Esophagus muscularis mucosa (tissue), 4 donors: ENCODE data around the gene SP8. TPM values are rescaled to one million over a fixed set of nuclear protein-coding genes. Genes with fewer than 3 reads are reported as not detected.

Source experiments
- DNase-seq: peaks from one replicate; pipeline ENCODE4 v3.0.0-alpha.2; 2017; ENCODE audit errors: extremely low spot score
- H3K27ac ChIP-seq, 4 donors: fragments of 200-600 bp; sonication (generic); replicated peaks in 1 of 4; 1 replicate in 3 of 4; 2 replicates in 1 of 4; pipeline ENCODE4 v1.5.1; 2016 to 2019; ENCODE audit warnings: mild to moderate bottlenecking in 1 of 4
- H3K27me3 ChIP-seq, 4 donors: fragments of 200-600 bp; sonication (generic); one replicate each; pipeline versions ENCODE4 v1.5.1 to v1.6.0; 2016 to 2019
- H3K36me3 ChIP-seq, 4 donors: fragments of 200-600 bp; sonication (generic); one replicate each; pipeline ENCODE4 v1.5.1; 2016 to 2019
- H3K4me1 ChIP-seq, 4 donors: fragments of 200-600 bp; sonication (generic); one replicate each; pipeline ENCODE4 v1.5.1; 2016 to 2019
- H3K4me3 ChIP-seq, 4 donors: fragments of 200-600 bp; sonication (generic); 1 replicate in 2 of 4; 2 replicates in 2 of 4; pipeline ENCODE4 v1.5.1; 2016 to 2019; ENCODE audit warnings: mild to moderate bottlenecking in 4 of 4, moderate library complexity in 1 of 4
- H3K9me3 ChIP-seq, 4 donors: fragments of 200-600 bp; sonication (generic); 1 replicate in 3 of 4; 2 replicates in 1 of 4; pipeline ENCODE4 v1.5.1; 2016 to 2019
- CTCF ChIP-seq, 3 experiments: fragments of 200-600 bp in 2 of 3; fragments of 450-650 bp in 1 of 3; sonication (generic) in 2 of 3; IDR thresholded peaks; one replicate each; pipeline ENCODE4 v1.5.1; 2017 to 2019; ENCODE audit warnings: antibody characterized with exemption in 3 of 3, mild to moderate bottlenecking in 2 of 3, moderate library complexity in 1 of 3
- EP300 ChIP-seq: sonication (generic); formaldehyde crosslinking; IDR thresholded peaks from one replicate; pipeline ENCODE4 v1.6.1; 2017; ENCODE audit warnings: antibody characterized with exemption
- POLR2A ChIP-seq: fragments of 450-650 bp; IDR thresholded peaks from one replicate; pipeline ENCODE4 v1.6.1; 2017; ENCODE audit warnings: antibody characterized with exemption, moderate library complexity, mild to moderate bottlenecking, low read depth
- POLR2AphosphoS5 ChIP-seq, 2 donors: sonication (generic); formaldehyde crosslinking; IDR thresholded peaks; one replicate each; pipeline ENCODE4 v1.6.1; 2017; ENCODE audit warnings: antibody characterized with exemption in 2 of 2
- WGBS: methylation state at CpG from one replicate; pipeline ENCODE4 v1.1.5; 2018; 5-methylcytosine and 5-hydroxymethylcytosine counted together
- intact Hi-C: fragments of 100-400 bp; cut with DNase I; formaldehyde crosslinking; loops from one replicate; pipeline ENCODE4 v1.15.1; 2023
- total RNA-seq, 4 donors: library from RNA; depleted of rRNA; stranded (reverse); fragments of >200 nt; gene quantifications; one replicate each; pipeline versions ENCODE4 v1.1.0 to v1.2.1, GENCODE V29; 2016

SP8 gene
- total RNA-seq, 4 donors from 2014 or later, result not detected

GRCh38 chr7:20749906-20750305, 36.8 kb downstream of the SP8 start:
- 69% methylated on average over 1 of the region's 1 CpG for WGBS
- Histone ChIP-seq H3K4me1 (no peaks in the 10 kb centered on the region), H3K27ac (no peak overlapping the region), H3K9me3 (no peaks in the 10 kb centered on the region), H3K27me3 (no peaks in the 10 kb centered on the region), H3K36me3 (no peaks in the 10 kb centered on the region), H3K4me3 (no peak overlapping the region)
- TF ChIP-seq POLR2A (no peak), CTCF (IDR thresholded peaks at IDR 0.05) (no peak), POLR2AphosphoS5 (IDR thresholded peaks at IDR 0.05) (no peak), EP300 (no peak)
- intact Hi-C loops, result no loop called here
- no peak for DNase-seq

GRCh38 chr7:20748853-20749252, 37.8 kb downstream of the SP8 start:
- intact Hi-C loops, result no loop called here
- H3K9me3 ChIP-seq, result no peaks in the 10 kb centered on the region
- no peak for TF ChIP-seq CTCF (IDR thresholded peaks at IDR 0.05)
- no peak for TF ChIP-seq POLR2AphosphoS5 (IDR thresholded peaks at IDR 0.05)
- no peak for TF ChIP-seq EP300
- TF ChIP-seq POLR2A, result no peak
- no peak overlapping the region for H3K27ac ChIP-seq
- no peaks in the 10 kb centered on the region for H3K27me3 ChIP-seq
- H3K4me1 ChIP-seq, result no peaks in the 10 kb centered on the region
- no peak for DNase-seq
- no peaks in the 10 kb centered on the region for H3K36me3 ChIP-seq
- H3K4me3 ChIP-seq, result no peak overlapping the region
- WGBS, result 93% methylated on average over 1 of the region's 1 CpG

- WGBS, result 86% methylated on average over 3 of the region's 3 CpGs
- Histone ChIP-seq H3K27ac (no peak overlapping the region), H3K4me1 (no peaks in the 10 kb centered on the region), H3K27me3 (peaks cover 0 to 5% (median 0%) of the 10 kb centered on the region in 4 donors), H3K9me3 (no peaks in the 10 kb centered on the region), H3K36me3 (no peaks in the 10 kb centered on the region), H3K4me3 (no peak overlapping the region)
- intact Hi-C loops, result no loop called here
- no peak for DNase-seq
- TF ChIP-seq EP300 (no peak), POLR2AphosphoS5 (IDR thresholded peaks at IDR 0.05) (no peak), POLR2A (no peak), CTCF (IDR thresholded peaks at IDR 0.05) (no peak)
Measured at GRCh38 chr7:20747001-20747400, 39.7 kb downstream of the SP8 start.

GRCh38 chr7:20745702-20746101, 41.0 kb downstream of the SP8 start:
- Histone ChIP-seq H3K4me1 (no peaks in the 10 kb centered on the region), H3K27ac (no peak overlapping the region), H3K36me3 (no peaks in the 10 kb centered on the region), H3K27me3 (peaks cover 0 to 5% (median 0%) of the 10 kb centered on the region in 4 donors), H3K9me3 (no peaks in the 10 kb centered on the region), H3K4me3 (no peak overlapping the region)
- intact Hi-C loops, result no loop called here
- no peak for TF ChIP-seq CTCF (IDR thresholded peaks at IDR 0.05)
- no peak for TF ChIP-seq EP300
- TF ChIP-seq POLR2AphosphoS5 (IDR thresholded peaks at IDR 0.05), result no peak
- no peak for TF ChIP-seq POLR2A
- 70% methylated on average over 7 of the region's 7 CpGs for WGBS
- no peak for DNase-seq

- TF ChIP-seq CTCF (IDR thresholded peaks at IDR 0.05) (no peak), POLR2A (no peak), EP300 (no peak), POLR2AphosphoS5 (IDR thresholded peaks at IDR 0.05) (no peak)
- peaks cover 0 to 5% (median 0%) of the 10 kb centered on the region in 4 donors for H3K27me3 ChIP-seq
- no peak overlapping the region for H3K4me3 ChIP-seq
- no peak overlapping the region for H3K27ac ChIP-seq
- no peaks in the 10 kb centered on the region for H3K4me1 ChIP-seq
- no peaks in the 10 kb centered on the region for H3K9me3 ChIP-seq
- 46% methylated on average over 7 of the region's 7 CpGs for WGBS
- intact Hi-C loops, result no loop called here
- no peaks in the 10 kb centered on the region for H3K36me3 ChIP-seq
- DNase-seq, result no peak
Measured at GRCh38 chr7:20744954-20745446, 41.7 kb downstream of the SP8 start.
